HG03460 (cell line): ENCODE results near the gene POLRMT.
A peak's percentile ranks its signal among the peaks of the same experiment; 100 is the strongest.
"Not testable (repeated sequence)": the region's sequence is repeated elsewhere in the genome, so short reads cannot be mapped to it uniquely, and the experiment has no call there.

Experiments
- ATAC-seq: cut with Tn5 transposase; IDR thresholded peaks from one replicate; pipeline ENCODE4 v1.9.1; 2021; ENCODE audit not compliant: unreplicated experiment

The POLRMT gene

GRCh38 chr19:633068-633785 lies at the start of gene POLRMT:
Gene POLRMT, minus strand, starts transcription at chr19:633537. Its CDS starts 25 bp downstream, at chr19:633512.
- peak; percentile 64 for ATAC-seq

- ATAC-seq = no peak
These were observed 49.5 kb upstream of the POLRMT start for GRCh38 chr19:682678-683320.

- ATAC-seq = no peak
These were observed 48.0 kb upstream of the POLRMT start for GRCh38 chr19:681029-682019.

- ATAC-seq = peak; percentile 60
These were observed 47.1 kb upstream of the POLRMT start for GRCh38 chr19:680287-681028.

GRCh38 chr19:679418-680286 lies 46.3 kb upstream of the POLRMT start:
- ATAC-seq = peak; percentile 8

- ATAC-seq = no peak
These were observed 45.6 kb upstream of the POLRMT start for GRCh38 chr19:678791-679388.

- no peak for ATAC-seq
These were observed 44.5 kb upstream of the POLRMT start for GRCh38 chr19:677601-678436.

- ATAC-seq = no peak
These were observed 43.9 kb upstream of the POLRMT start for GRCh38 chr19:677201-677600.

- ATAC-seq = no peak
These were observed 43.2 kb upstream of the POLRMT start, which contains the start of gene FSTL3 for GRCh38 chr19:676339-677105. Gene FSTL3, plus strand, starts transcription at chr19:676392. Its CDS starts 32 bp downstream, at chr19:676424.

- no peak for ATAC-seq
These were observed 42.6 kb upstream of the POLRMT start for GRCh38 chr19:676007-676338.

GRCh38 chr19:674282-675151 lies 41.2 kb upstream of the POLRMT start:
- no peak for ATAC-seq

- no peak for ATAC-seq
These were observed 37.3 kb upstream of the POLRMT start for GRCh38 chr19:670609-671075.

GRCh38 chr19:668675-669434 lies 35.5 kb upstream of the POLRMT start:
- ATAC-seq = not testable (repeated sequence)

- ATAC-seq = not testable (repeated sequence)
These were observed 33.7 kb upstream of the POLRMT start for GRCh38 chr19:666985-667573.

- no peak for ATAC-seq
These were observed 31.6 kb upstream of the POLRMT start for GRCh38 chr19:664913-665443.
